Mesothelial cell of epicardium (in vitro differentiated cells): ENCODE results near the gene NSG2. TPM values are rescaled to one million over a fixed set of nuclear protein-coding genes. Genes with fewer than 3 reads are reported as not detected.

Source experiments
- DNase-seq, 2 experiments: peaks; one replicate each; pipeline ENCODE4 v3.0.0; 2021; ENCODE audit warnings: low spot score in 2 of 2; ENCODE audit not compliant: unreplicated experiment in 2 of 2
- H3K27ac Mint-ChIP-seq: 2 replicates; pipeline ENCODE4 v1.8.0; 2021; ENCODE audit warnings: mixed read lengths
- H3K27me3 Mint-ChIP-seq: 2 replicates; pipeline ENCODE4 v1.8.0; 2021; ENCODE audit warnings: low read depth, mixed read lengths
- H3K36me3 Mint-ChIP-seq: 2 replicates; pipeline ENCODE4 v1.8.0; 2021; ENCODE audit warnings: mixed read lengths
- H3K4me1 Mint-ChIP-seq: 2 replicates; pipeline ENCODE4 v1.8.0; 2021; ENCODE audit warnings: mixed read lengths
- H3K4me3 Mint-ChIP-seq: 2 replicates; pipeline ENCODE4 v1.8.0; 2021; ENCODE audit warnings: mild to moderate bottlenecking, moderate library complexity, mixed read lengths
- H3K9me3 Mint-ChIP-seq: 2 replicates; pipeline ENCODE4 v1.8.0; 2021; ENCODE audit warnings: mixed read lengths
- total RNA-seq: library from RNA; stranded (reverse); gene quantifications from 3 replicates; pipeline ENCODE4 v1.2.1, GENCODE V29; 2021
- TF ChIP-seq, protein P1 (sequence below): fragments of 200-600 bp; sonication (generic); IDR thresholded peaks from one replicate; pipeline ENCODE4 v1.5.0; 2021; ENCODE audit warnings: antibody characterized with exemption; ENCODE audit not compliant: unreplicated experiment

The NSG2 gene
- total RNA-seq, 1 donor from 2014 or later, result not detected

DNA sequence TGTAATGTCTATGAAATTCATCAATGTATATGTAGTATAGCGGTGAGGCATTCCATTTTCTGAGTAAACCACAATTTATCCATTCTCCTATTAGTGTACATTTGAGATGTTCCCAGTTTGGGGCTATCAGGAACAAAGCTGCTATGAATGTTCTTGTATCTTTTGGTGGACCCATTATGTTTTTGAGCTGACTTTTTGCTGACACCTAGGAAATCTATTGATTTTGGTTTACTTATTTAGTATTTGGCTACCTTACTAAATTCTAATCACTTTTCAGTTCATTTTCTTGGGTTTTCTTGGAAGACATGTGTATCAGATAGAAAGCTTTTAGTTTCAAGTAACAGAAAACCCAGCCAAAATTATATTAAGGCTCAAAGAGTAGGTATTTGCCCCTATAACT lies 13.7 kb downstream of the NSG2 start:
- Mint-ChIP-seq H3K27me3 (peaks cover 46% of the 10 kb centered on the region), H3K4me1 (no peaks in the 10 kb centered on the region), H3K4me3 (no peak overlapping the region), H3K9me3 (no peaks in the 10 kb centered on the region), H3K27ac (no peak overlapping the region), H3K36me3 (no peaks in the 10 kb centered on the region)
- TF ChIP-seq, protein P1, sequence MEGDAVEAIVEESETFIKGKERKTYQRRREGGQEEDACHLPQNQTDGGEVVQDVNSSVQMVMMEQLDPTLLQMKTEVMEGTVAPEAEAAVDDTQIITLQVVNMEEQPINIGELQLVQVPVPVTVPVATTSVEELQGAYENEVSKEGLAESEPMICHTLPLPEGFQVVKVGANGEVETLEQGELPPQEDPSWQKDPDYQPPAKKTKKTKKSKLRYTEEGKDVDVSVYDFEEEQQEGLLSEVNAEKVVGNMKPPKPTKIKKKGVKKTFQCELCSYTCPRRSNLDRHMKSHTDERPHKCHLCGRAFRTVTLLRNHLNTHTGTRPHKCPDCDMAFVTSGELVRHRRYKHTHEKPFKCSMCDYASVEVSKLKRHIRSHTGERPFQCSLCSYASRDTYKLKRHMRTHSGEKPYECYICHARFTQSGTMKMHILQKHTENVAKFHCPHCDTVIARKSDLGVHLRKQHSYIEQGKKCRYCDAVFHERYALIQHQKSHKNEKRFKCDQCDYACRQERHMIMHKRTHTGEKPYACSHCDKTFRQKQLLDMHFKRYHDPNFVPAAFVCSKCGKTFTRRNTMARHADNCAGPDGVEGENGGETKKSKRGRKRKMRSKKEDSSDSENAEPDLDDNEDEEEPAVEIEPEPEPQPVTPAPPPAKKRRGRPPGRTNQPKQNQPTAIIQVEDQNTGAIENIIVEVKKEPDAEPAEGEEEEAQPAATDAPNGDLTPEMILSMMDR, result no peak
- no peak for DNase-seq

DNA sequence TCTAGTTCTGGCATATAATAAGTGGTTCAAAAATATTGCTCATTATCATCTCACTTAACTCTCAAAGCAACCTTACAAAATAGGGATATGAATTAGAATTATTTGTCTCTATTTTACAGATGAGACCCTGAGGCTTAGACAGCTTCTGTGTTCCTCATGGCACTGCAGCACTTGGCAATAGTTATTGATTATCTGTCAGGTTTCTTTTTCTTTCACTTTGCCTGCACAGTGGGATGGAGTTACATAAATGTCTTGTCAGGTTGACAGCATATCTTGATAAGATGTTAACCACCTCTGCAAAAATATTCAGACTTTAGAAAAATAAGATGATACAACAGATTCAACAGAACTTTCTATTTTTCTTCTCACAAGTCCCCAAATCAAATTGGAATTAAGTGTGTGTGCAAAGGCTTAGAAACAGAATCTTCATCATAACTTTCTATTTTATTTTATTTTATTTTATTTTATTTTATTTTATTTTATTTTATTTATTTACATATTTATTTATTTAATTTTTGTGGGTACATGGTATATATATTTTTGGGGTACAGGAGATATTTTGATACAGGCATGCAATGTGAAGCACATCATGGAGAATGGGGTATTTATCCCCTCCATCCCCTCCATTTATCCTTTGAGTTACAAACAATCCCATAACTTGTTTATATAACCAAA lies 17.7 kb downstream of the NSG2 start:
- Mint-ChIP-seq H3K9me3 (no peaks in the 10 kb centered on the region), H3K36me3 (no peaks in the 10 kb centered on the region), H3K27ac (no peak overlapping the region), H3K27me3 (peaks cover 59% of the 10 kb centered on the region), H3K4me1 (peaks cover 5% of the 10 kb centered on the region), H3K4me3 (no peak overlapping the region)
- DNase-seq, result no peak
- TF ChIP-seq, protein P1, result no peak

DNA sequence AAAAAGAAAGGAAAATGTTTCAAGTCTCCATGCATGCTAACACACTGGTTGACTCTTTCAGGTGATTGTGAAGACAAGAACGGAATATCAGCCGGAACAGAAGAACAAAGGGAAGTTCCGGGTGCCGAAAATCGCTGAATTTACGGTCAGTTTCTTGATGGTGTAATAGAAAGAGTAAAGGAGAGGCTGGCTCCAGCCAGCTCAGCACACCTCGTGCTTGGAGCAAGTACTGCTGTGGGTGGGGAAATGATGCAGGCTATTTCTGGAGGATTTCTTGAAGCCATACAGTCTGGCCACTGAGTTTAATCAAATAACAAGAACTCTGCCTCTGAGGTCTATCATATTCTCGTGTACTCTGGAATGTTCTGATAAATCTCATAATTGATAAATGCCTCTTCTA lies 18.7 kb downstream of the NSG2 start:
- Mint-ChIP-seq H3K9me3 (no peaks in the 10 kb centered on the region), H3K27me3 (peaks cover 58% of the 10 kb centered on the region), H3K36me3 (no peaks in the 10 kb centered on the region), H3K4me3 (no peak overlapping the region), H3K4me1 (peaks cover 5% of the 10 kb centered on the region), H3K27ac (no peak overlapping the region)
- no peak for DNase-seq
- TF ChIP-seq, protein P1, result no peak

DNA sequence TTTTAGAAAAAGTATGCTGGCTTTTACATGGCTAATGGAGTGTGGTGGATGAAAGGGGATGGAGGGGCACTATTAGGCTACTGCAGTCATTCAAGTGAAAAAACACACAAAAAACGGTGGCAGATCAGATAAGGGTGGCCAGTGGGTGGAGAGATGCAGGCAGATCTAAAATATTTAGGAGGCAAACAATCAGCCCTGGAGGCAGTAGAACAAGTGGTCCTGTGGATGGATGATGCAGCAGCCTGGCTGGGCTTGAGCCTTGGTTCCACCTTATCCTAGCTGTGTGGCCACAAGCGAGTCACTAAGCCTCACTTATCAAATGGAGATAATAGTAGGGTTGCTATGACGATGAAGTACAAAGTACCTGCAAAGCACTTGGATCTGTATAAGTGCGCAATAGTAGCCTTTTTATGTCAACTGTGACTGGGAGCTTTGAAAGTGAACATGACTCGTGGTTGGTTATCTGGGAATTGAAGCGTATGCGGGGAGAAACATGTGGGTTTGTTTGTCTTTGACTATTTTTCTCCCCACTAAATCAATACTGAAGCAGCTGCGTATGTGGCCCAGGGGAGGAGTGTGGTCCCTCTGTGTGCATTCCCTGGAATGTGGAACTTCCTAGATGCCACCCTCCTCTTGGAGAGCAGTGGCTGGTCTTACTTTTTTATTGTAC lies 20.2 kb downstream of the NSG2 start:
- Mint-ChIP-seq H3K27me3 (peaks cover 46% of the 10 kb centered on the region), H3K27ac (no peak overlapping the region), H3K4me1 (peaks cover 5% of the 10 kb centered on the region), H3K4me3 (no peak overlapping the region), H3K36me3 (no peaks in the 10 kb centered on the region), H3K9me3 (no peaks in the 10 kb centered on the region)
- no peak for DNase-seq
- TF ChIP-seq, protein P1, result no peak

DNA sequence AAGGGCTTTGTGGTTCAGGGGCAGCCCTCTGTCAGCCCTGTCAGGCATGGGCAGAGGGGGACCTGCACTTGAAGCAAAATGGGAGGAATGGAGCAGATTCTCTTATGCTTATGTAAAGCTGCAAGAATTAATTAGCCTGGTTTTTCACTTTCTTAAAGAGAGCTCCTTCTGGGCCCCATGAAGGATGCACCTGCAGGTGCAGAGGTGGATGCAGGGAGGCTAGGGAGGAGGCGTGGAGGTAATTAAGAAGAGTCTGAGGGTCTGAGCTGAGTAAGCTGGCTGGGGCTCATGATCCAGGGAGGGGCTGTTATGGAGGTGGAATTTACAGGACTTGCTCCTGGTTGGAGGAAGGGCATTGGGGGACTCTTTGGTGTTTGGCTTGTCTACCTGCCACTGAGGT lies 22.0 kb downstream of the NSG2 start:
- no peak overlapping the region for H3K27ac Mint-ChIP-seq
- DNase-seq, result no peak
- TF ChIP-seq, protein P1, result no peak
- peaks cover 5% of the 10 kb centered on the region for H3K4me1 Mint-ChIP-seq
- no peaks in the 10 kb centered on the region for H3K36me3 Mint-ChIP-seq
- H3K9me3 Mint-ChIP-seq, result no peaks in the 10 kb centered on the region
- H3K27me3 Mint-ChIP-seq, result peaks cover 46% of the 10 kb centered on the region
- H3K4me3 Mint-ChIP-seq, result no peak overlapping the region
